Osteocyte (in vitro differentiated cells): ENCODE results near the gene PDE6C. TPM values are rescaled to one million over a fixed set of nuclear protein-coding genes. Genes with fewer than 3 reads are reported as not detected.

Experiments
- DNase-seq: peaks from one replicate; pipeline ENCODE4 v3.0.0; 2021; ENCODE audit warnings: mixed read lengths; ENCODE audit not compliant: unreplicated experiment; ENCODE audit errors: extremely low spot score
- H3K27ac Mint-ChIP-seq: one replicate; pipeline ENCODE4 v1.8.0; 2021; ENCODE audit warnings: mild to moderate bottlenecking, mixed read lengths; ENCODE audit not compliant: unreplicated experiment
- H3K27me3 Mint-ChIP-seq: one replicate; pipeline ENCODE4 v1.8.0; 2021; ENCODE audit warnings: mixed read lengths; ENCODE audit not compliant: unreplicated experiment
- H3K36me3 Mint-ChIP-seq: one replicate; pipeline ENCODE4 v1.8.0; 2021; ENCODE audit warnings: mixed read lengths; ENCODE audit not compliant: unreplicated experiment
- H3K4me1 Mint-ChIP-seq: one replicate; pipeline ENCODE4 v1.8.0; 2021; ENCODE audit warnings: mixed read lengths; ENCODE audit not compliant: unreplicated experiment
- H3K4me3 Mint-ChIP-seq: one replicate; pipeline ENCODE4 v1.8.0; 2021; ENCODE audit warnings: mild to moderate bottlenecking, moderate library complexity, mixed read lengths; ENCODE audit not compliant: unreplicated experiment
- H3K9me3 Mint-ChIP-seq: one replicate; pipeline ENCODE4 v1.8.0; 2021; ENCODE audit warnings: mixed read lengths; ENCODE audit not compliant: unreplicated experiment
- total RNA-seq: library from RNA; stranded (reverse); gene quantifications from 2 replicates; pipeline ENCODE4 v1.2.1, GENCODE V29; 2021
- TF ChIP-seq, protein P1 (sequence below): fragments of 200-600 bp; sonication (generic); IDR thresholded peaks from 2 replicates; pipeline ENCODE4 v1.5.0; 2021; ENCODE audit warnings: antibody characterized with exemption, mild to moderate bottlenecking, moderate library complexity

PDE6C gene
- total RNA-seq, 1 donor from 2014 or later, result not detected

DNA sequence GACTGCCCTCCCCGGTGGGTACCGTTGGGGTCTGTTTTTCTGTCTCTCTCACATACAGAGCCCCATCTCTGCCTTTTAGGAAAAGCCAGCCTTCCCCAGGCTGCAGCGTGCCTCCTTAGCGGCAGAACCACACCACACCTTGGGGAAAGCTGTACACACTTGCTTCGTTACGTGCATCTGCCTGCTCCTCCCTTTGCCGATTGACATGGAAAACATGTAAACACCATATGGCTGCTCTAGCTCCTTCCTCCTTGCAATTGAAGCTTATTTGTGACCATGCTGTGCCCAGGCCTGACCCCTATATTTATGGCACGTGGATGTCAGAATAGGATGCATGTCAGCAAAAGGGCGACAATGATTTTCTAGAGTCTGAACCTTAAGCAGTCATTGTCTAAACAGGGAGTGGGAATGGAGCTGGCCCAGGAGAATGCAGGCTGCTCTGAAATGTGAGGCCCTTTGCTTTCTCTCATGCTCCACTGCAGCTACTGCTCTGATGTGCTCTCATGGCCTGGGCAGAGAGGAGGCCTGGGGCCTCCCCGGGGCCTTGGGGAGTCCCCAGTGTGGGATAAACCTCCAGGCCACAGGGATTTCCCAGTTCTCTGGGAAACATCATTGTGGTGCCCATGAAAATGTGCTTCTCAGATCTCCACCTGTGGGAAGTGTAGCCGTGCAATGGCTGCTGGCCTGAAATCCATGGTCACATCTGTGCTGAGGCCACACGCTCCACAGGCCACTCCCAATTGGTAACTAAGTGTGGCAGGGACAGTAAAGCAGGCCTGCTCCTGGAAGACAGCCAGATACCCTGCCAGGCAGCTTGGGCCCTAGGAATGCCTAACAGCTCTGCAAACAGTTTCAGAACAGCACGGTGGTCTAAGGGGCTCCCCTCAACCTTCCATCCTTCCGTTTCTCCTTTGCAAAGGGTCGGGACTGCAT is 18.6 kb downstream of the PDE6C start:
- Mint-ChIP-seq H3K36me3 (no peaks in the 10 kb centered on the region), H3K27ac (no peak overlapping the region), H3K27me3 (peaks cover 7% of the 10 kb centered on the region), H3K9me3 (no peaks in the 10 kb centered on the region), H3K4me3 (no peak overlapping the region), H3K4me1 (peaks cover 7% of the 10 kb centered on the region)
- no peak for DNase-seq
- TF ChIP-seq, protein P1, sequence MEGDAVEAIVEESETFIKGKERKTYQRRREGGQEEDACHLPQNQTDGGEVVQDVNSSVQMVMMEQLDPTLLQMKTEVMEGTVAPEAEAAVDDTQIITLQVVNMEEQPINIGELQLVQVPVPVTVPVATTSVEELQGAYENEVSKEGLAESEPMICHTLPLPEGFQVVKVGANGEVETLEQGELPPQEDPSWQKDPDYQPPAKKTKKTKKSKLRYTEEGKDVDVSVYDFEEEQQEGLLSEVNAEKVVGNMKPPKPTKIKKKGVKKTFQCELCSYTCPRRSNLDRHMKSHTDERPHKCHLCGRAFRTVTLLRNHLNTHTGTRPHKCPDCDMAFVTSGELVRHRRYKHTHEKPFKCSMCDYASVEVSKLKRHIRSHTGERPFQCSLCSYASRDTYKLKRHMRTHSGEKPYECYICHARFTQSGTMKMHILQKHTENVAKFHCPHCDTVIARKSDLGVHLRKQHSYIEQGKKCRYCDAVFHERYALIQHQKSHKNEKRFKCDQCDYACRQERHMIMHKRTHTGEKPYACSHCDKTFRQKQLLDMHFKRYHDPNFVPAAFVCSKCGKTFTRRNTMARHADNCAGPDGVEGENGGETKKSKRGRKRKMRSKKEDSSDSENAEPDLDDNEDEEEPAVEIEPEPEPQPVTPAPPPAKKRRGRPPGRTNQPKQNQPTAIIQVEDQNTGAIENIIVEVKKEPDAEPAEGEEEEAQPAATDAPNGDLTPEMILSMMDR, result no peak

- H3K4me1 Mint-ChIP-seq, result no peaks in the 10 kb centered on the region
- no peak for DNase-seq
- no peak overlapping the region for H3K27ac Mint-ChIP-seq
- no peaks in the 10 kb centered on the region for H3K36me3 Mint-ChIP-seq
- H3K27me3 Mint-ChIP-seq, result peaks cover 27% of the 10 kb centered on the region
- H3K4me3 Mint-ChIP-seq, result no peak overlapping the region
- TF ChIP-seq, protein P1, result no peak
- peaks cover 3% of the 10 kb centered on the region for H3K9me3 Mint-ChIP-seq
Observed at GRCh38 chr10:93639791-93640190, 27.5 kb downstream of the PDE6C start.

DNA sequence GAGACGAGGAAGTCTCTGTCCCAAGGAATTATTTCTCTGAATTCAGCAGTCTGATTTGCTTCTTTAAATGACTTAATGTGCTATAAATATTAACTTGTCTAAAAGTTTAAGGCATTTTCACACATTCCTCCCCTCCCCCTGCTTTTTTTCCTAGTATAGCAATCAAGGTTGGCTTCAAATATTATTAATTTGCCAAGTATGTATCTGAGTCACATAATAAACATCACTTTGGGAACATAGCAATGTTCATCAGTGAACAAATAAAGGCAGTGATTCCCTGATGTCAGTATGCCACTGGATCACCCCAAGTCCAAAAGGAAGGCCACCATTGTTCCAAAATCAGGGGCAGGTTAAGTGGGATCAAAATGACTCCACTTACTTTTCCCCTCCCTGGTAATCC is 40.5 kb downstream of the PDE6C start:
- peaks cover 9% of the 10 kb centered on the region for H3K4me1 Mint-ChIP-seq
- no peaks in the 10 kb centered on the region for H3K27me3 Mint-ChIP-seq
- H3K36me3 Mint-ChIP-seq, result no peaks in the 10 kb centered on the region
- no peak overlapping the region for H3K27ac Mint-ChIP-seq
- H3K9me3 Mint-ChIP-seq, result no peaks in the 10 kb centered on the region
- H3K4me3 Mint-ChIP-seq, result no peak overlapping the region
- TF ChIP-seq, protein P1, result no peak
- DNase-seq, result no peak

GRCh38 chr10:93654201-93654600 is 41.9 kb downstream of the PDE6C start:
- peaks cover 9% of the 10 kb centered on the region for H3K4me1 Mint-ChIP-seq
- TF ChIP-seq, protein P1, result no peak
- H3K27ac Mint-ChIP-seq, result no peak overlapping the region
- H3K9me3 Mint-ChIP-seq, result no peaks in the 10 kb centered on the region
- DNase-seq, result no peak
- no peaks in the 10 kb centered on the region for H3K27me3 Mint-ChIP-seq
- no peak overlapping the region for H3K4me3 Mint-ChIP-seq
- peaks cover 2% of the 10 kb centered on the region for H3K36me3 Mint-ChIP-seq

GRCh38 chr10:93656155-93656554 is 43.8 kb downstream of the PDE6C start:
- H3K9me3 Mint-ChIP-seq, result no peaks in the 10 kb centered on the region
- peaks cover 9% of the 10 kb centered on the region for H3K4me1 Mint-ChIP-seq
- no peak overlapping the region for H3K4me3 Mint-ChIP-seq
- DNase-seq, result no peak
- TF ChIP-seq, protein P1, result no peak
- peaks cover 19% of the 10 kb centered on the region for H3K36me3 Mint-ChIP-seq
- H3K27ac Mint-ChIP-seq, result no peak overlapping the region
- no peaks in the 10 kb centered on the region for H3K27me3 Mint-ChIP-seq
